Calu3 (cell line): ENCODE results near the gene CIB4. TPM values are rescaled to one million over a fixed set of nuclear protein-coding genes. Genes with fewer than 3 reads are reported as not detected.

Experiments
- BruUV-seq: library from RNA; stranded (reverse); fragments of 400-500 nt; replicated peaks from 2 replicates; lab custom pipeline; 2021; lab: Mats Ljungman, UMichigan
- CTCF ChIA-PET: fragments of 300-600 bp; sonication (Branson Sonifier 250); formaldehyde crosslinking; loops from one replicate; lab custom pipeline; 2022; ENCODE audit warnings: antibody characterized with exemption; lab: Charles Lee
- DNase-seq: peaks from one replicate; pipeline ENCODE4 v3.0.0; 2022
- H3K27ac Mint-ChIP-seq: one replicate; pipeline ENCODE4 v1.8.0; 2022; ENCODE audit warnings: mixed read lengths; ENCODE audit not compliant: unreplicated experiment
- H3K27me3 Mint-ChIP-seq: one replicate; pipeline ENCODE4 v1.8.0; 2022; ENCODE audit warnings: mixed read lengths; ENCODE audit not compliant: unreplicated experiment
- H3K36me3 Mint-ChIP-seq: one replicate; pipeline ENCODE4 v1.8.0; 2022; ENCODE audit warnings: mild to moderate bottlenecking, moderate library complexity, mixed read lengths; ENCODE audit not compliant: insufficient read depth, unreplicated experiment
- H3K4me1 Mint-ChIP-seq: one replicate; pipeline ENCODE4 v1.8.0; 2022; ENCODE audit warnings: mild to moderate bottlenecking, low read depth, mixed read lengths; ENCODE audit not compliant: unreplicated experiment
- H3K4me3 Mint-ChIP-seq: one replicate; pipeline ENCODE4 v1.8.0; 2022; ENCODE audit warnings: mild to moderate bottlenecking, low read depth, moderate library complexity, mixed read lengths; ENCODE audit not compliant: unreplicated experiment
- H3K9me3 Mint-ChIP-seq: one replicate; pipeline ENCODE4 v1.8.0; 2022; ENCODE audit warnings: low read depth, mixed read lengths; ENCODE audit not compliant: unreplicated experiment
- intact Hi-C: fragments of 100-400 bp; cut with micrococcal nuclease; formaldehyde crosslinking; loops from one replicate; pipeline ENCODE4 v1.10.0; 2022; ENCODE audit not compliant: unreplicated experiment
- total RNA-seq: library from RNA; stranded (reverse); gene quantifications from 2 replicates; pipeline ENCODE4 v1.2.3, GENCODE V29; 2022
- TF ChIP-seq, protein P1 (sequence below): fragments of 200-600 bp; IDR thresholded peaks from one replicate; pipeline ENCODE4 v1.8.0; 2022; ENCODE audit warnings: antibody characterized with exemption; ENCODE audit not compliant: unreplicated experiment

The CIB4 gene
- total RNA-seq, 1 experiment from 2014 or later = not detected

DNA sequence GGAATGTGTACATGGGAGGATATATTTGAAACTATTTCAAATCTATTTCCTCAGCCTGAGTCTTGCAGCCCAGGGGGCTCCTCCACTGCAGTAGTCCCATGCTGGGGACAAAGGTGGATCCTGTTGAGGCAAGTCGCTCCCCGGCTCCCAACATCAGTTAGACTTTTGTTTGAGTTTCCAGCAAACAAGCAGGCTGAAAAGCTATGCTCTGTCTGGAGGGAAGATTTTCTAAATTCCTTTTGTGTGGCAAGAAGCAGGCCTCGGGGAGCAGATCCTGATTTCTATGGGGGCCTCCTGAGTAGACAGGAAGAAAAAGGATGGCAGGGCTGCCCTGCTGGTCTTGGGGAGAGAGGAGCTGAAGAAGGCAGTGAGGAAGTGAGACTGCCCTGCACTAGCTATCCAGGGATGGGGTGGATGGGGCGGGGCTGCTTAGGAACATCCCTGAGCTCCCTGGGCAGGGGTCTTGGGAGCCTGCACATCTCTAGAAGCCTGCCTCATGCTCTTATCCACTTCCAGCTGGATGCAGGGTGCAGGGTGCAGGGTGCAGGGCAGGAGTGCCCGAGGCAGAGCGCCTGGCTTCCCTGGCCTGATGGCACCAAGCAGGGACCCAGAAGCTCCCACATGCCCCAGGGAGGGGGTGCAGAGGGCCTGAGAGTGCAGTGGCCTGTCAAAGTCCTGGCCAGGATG, 6.0 kb upstream of the CIB4 start:
- no peak overlapping the region for H3K4me3 Mint-ChIP-seq
- DNase-seq = no peak
- no peaks in the 10 kb centered on the region for H3K36me3 Mint-ChIP-seq
- no peaks in the 10 kb centered on the region for H3K9me3 Mint-ChIP-seq
- no peak overlapping the region for H3K27ac Mint-ChIP-seq
- CTCF ChIA-PET = no interaction called here
- H3K27me3 Mint-ChIP-seq = peaks cover 98% of the 10 kb centered on the region
- TF ChIP-seq, protein P1, sequence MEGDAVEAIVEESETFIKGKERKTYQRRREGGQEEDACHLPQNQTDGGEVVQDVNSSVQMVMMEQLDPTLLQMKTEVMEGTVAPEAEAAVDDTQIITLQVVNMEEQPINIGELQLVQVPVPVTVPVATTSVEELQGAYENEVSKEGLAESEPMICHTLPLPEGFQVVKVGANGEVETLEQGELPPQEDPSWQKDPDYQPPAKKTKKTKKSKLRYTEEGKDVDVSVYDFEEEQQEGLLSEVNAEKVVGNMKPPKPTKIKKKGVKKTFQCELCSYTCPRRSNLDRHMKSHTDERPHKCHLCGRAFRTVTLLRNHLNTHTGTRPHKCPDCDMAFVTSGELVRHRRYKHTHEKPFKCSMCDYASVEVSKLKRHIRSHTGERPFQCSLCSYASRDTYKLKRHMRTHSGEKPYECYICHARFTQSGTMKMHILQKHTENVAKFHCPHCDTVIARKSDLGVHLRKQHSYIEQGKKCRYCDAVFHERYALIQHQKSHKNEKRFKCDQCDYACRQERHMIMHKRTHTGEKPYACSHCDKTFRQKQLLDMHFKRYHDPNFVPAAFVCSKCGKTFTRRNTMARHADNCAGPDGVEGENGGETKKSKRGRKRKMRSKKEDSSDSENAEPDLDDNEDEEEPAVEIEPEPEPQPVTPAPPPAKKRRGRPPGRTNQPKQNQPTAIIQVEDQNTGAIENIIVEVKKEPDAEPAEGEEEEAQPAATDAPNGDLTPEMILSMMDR = no peak
- no peaks in the 10 kb centered on the region for H3K4me1 Mint-ChIP-seq
- intact Hi-C loops = no loop called here
- no TSS peak for BruUV-seq

DNA sequence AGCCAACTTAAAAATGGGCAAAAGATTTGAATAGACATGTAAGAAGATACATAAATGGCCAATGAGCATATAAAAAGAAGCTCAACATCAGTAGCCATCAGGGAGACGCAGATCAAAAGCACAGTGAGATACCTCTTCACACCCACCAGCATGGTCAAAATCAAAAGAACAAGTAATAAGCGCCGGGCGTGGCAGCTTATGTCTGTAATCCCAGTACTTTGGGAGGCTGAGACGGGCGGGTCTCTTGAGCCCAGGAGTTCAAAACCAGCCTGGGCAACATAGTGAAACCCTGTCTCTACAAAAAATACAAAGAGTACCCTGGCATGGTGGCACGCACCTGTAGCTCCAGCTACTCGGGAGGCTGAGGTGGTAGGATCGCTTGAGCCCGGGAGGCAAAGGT, 4.6 kb upstream of the CIB4 start:
- intact Hi-C loops = no loop called here
- no TSS peak for BruUV-seq
- no peak for DNase-seq
- Mint-ChIP-seq H3K4me1 (peaks cover 8% of the 10 kb centered on the region), H3K27ac (no peak overlapping the region), H3K27me3 (peaks cover 84% of the 10 kb centered on the region), H3K4me3 (no peak overlapping the region), H3K9me3 (no peaks in the 10 kb centered on the region), H3K36me3 (no peaks in the 10 kb centered on the region)
- CTCF ChIA-PET = interaction anchor here (0.7 kb wide), 1 partner anchor 22 kb away, joined by 3 read pairs; no protein-coding TSS in a partner anchor
- TF ChIP-seq, protein P1 = no peak

DNA sequence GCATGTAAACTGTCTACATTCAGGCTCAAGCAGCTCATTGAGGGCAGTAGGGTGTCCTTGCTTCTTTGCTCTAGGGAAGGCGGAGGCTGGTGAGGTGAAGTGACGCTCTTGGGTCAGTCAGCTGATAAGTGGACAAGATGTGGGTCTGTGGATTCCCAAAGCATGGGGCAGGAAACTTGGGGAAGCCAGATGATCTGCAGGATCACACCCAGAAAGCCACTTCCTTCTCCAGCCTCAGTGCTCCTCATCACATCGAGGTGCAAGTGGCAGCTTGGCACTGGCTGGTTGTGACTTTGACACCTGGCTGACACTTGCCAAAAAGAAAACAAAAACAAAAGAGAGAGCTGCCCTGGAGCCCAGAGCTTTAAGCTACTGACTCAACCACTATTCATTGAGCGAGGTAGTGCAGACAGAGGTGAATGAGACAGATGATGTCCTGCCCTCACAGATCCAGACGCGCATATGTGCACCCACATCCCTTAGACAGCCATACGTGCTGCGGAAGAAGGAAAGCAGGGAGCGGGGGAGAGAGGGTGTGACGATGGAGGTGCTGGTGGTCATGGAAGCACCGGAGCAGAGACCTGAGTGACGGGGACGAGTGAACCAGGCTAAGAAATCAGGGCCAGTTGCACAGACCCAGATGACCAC, 3.1 kb upstream of the CIB4 start:
- CTCF ChIA-PET = interaction anchor here (0.5 kb wide), 1 partner anchor 244 kb away, joined by 5 read pairs; no protein-coding TSS in a partner anchor
- intact Hi-C loops = no loop called here
- TF ChIP-seq, protein P1 = no peak
- peaks cover 70% of the 10 kb centered on the region for H3K27me3 Mint-ChIP-seq
- H3K36me3 Mint-ChIP-seq = no peaks in the 10 kb centered on the region
- no peak for DNase-seq
- H3K4me3 Mint-ChIP-seq = no peak overlapping the region
- H3K9me3 Mint-ChIP-seq = no peaks in the 10 kb centered on the region
- peaks cover 17% of the 10 kb centered on the region for H3K4me1 Mint-ChIP-seq
- BruUV-seq = no TSS peak
- H3K27ac Mint-ChIP-seq = no peak overlapping the region

DNA sequence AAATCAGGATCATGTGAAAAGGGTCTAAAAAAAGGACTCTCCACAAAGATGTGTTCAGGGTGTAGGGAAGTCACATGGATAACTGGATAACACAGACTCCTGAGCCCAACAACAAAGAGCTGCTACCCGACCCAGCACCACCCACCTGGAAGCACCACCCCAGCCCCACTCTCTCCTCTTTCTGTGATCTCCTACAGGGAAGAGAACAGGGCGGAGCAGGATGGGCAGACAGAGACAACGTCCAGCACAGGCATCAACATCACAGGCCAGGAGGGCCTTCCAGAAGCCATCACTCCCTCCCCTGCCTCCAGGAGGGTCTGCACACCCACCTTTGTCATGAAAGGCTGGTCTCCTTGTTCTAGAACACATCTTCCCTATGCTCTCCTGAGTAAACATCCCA, 1.3 kb upstream of the CIB4 start:
- CTCF ChIA-PET = no interaction called here
- no TSS peak for BruUV-seq
- TF ChIP-seq, protein P1 = no peak
- Mint-ChIP-seq H3K9me3 (no peaks in the 10 kb centered on the region), H3K27ac (no peak overlapping the region), H3K27me3 (peaks cover 52% of the 10 kb centered on the region), H3K36me3 (no peaks in the 10 kb centered on the region), H3K4me1 (peaks cover 17% of the 10 kb centered on the region), H3K4me3 (no peak overlapping the region)
- DNase-seq = no peak
- intact Hi-C loops = no loop called here
